SK-N-SH (cell line): ENCODE results near the gene FDPS.

ENCODE experiments used
- CTCF ChIP-seq: fragments of 200-600 bp; sonication (generic); IDR thresholded peaks from 2 replicates; pipeline ENCODE4 v1.6.1; 2017; ENCODE audit warnings: antibody characterized with exemption, mild to moderate bottlenecking, moderate library complexity
- EZH2phosphoT487 ChIP-seq: fragments of 200-600 bp; sonication (generic); IDR thresholded peaks from 2 replicates; pipeline ENCODE4 v1.6.1; 2017; ENCODE audit warnings: low read depth, mixed run types, mild to moderate bottlenecking, antibody characterized with exemption, moderate library complexity, borderline replicate concordance
- FOXJ3 ChIP-seq: sonication (generic); formaldehyde crosslinking; IDR thresholded peaks from 2 replicates; pipeline ENCODE4 v1.5.1; 2020; ENCODE audit warnings: mild to moderate bottlenecking, missing genetic modification reagents
- GABPA ChIP-seq: IDR thresholded peaks from 2 replicates; pipeline ENCODE4 v1.4.0; 2012; ENCODE audit warnings: low read depth, mild to moderate bottlenecking
- POLR2AphosphoS5 ChIP-seq: IDR thresholded peaks from 2 replicates; pipeline ENCODE4 v1.6.1; 2012; ENCODE audit warnings: low read depth, low read length
- RCOR1 ChIP-seq: fragments of 150-350 bp; IDR thresholded peaks from 2 replicates; pipeline ENCODE4 v1.6.1; 2017; ENCODE audit warnings: antibody characterized with exemption, low read length
- SIN3A ChIP-seq: IDR thresholded peaks from 2 replicates; pipeline ENCODE4 v1.6.1; 2012; ENCODE audit warnings: low read depth, mild to moderate bottlenecking, low read length, moderate library complexity, borderline replicate concordance

DNA sequence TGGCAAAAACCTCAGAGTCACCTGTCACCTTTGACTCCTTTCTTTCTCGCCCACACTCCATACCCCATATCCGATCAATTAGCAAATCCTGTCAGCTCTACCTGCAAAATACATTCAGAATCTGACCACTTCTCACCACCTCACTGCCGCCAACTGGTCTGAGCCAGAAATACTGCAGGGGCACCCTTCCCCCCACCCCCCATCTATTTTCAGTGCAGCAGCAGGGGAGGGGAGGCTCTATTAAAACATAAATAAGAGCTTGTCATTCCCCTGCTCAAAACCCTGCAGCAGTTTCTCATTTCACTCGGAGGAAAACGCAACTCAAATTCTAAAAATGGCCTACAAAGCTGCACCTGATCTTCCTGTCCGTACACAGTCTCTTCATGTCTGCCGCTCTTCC, 11.3 kb upstream of the FDPS start:
- TF ChIP-seq POLR2AphosphoS5 (no peak), CTCF (no peak), GABPA (no peak), SIN3A (no peak), EZH2phosphoT487 (no peak), FOXJ3 (CRISPR knock-in tag) (no peak), RCOR1 (no peak)
